HuH-7.5 (cell line): ENCODE data around the gene ADORA1.

Experiments used
- DNase-seq: peaks from one replicate; pipeline ENCODE4 v3.0.0; 2011; ENCODE audit warnings: low spot score

Gene ADORA1

GRCh38 chr1:203159844-203160243 is 32.3 kb downstream of the ADORA1 start:
- no peak for DNase-seq

DNA sequence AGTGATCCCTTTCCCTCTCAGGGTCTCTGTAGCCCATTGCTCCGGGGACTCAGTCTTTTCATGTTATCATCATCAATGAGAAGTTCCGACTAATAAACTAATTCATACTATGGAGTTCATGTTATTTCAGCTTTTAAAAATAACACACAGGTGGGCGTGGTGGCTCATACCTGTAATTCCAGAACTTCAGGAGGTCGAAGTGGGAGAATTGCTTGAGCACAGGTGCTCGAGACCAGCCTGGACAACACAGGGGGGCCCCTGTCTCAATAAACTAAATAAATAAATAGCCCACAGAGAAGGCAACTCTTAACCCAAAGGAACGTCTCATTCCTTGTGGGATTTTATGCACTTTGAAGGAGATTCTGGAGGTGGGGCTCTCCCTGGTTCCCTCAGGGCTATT is 33.6 kb downstream of the ADORA1 start:
- no peak for DNase-seq

GRCh38 chr1:203161703-203162102 is 34.2 kb downstream of the ADORA1 start:
- DNase-seq: no peak

DNA sequence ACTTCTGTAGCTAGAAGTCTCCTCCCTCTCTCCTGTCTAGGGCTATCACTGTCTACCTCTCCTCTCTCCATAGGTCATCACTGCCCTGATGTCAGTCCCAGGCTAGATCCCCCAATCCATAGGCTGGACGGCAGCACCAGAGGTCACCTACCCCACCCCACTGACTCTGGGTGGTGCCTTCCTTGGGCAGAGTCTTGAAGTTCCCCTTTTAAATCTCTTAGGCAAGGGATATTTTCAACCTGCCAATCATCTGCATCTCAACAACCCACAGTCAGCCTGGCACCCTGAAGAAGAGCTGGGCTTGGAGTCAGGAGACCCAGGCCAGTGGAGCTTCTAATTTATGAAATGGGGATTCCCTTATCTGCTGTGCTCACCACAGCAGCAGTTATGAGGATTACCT is 34.9 kb downstream of the ADORA1 start:
- no peak for DNase-seq

DNA sequence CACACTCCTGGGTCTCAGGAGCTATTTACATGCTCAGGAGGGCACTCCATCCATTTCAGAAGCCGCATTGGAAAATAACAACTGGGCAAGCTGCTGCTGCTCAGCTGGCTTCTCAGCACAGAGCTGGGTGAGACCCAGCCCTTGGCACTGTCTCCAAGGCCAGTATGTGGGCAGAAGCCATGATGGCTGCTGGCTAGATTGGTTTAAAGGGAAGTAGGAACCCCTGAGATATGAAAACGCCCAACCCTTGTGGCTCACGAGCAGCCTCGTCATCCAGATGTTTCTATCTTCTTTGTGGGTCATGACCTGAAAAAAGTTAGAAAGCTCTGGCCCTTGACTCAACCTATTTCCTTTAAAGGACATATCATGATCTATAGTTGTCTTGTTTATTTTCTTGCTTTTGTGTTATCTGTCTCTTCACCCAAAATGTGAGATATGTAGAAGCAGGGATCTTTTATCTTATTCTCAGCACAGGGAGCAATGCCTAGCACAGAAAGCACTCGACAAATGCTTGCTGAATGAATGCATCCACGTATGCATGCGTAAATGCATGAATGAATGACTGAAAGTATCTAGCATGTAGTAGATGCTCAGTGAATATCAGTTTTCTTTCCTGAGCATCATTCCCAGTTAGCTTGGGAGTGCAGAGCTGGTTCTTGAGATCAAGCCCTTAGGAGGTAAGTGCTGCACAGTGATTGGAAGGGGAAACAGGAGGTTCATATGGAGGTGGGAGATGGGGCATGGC is 36.5 kb downstream of the ADORA1 start:
- no peak for DNase-seq

DNA sequence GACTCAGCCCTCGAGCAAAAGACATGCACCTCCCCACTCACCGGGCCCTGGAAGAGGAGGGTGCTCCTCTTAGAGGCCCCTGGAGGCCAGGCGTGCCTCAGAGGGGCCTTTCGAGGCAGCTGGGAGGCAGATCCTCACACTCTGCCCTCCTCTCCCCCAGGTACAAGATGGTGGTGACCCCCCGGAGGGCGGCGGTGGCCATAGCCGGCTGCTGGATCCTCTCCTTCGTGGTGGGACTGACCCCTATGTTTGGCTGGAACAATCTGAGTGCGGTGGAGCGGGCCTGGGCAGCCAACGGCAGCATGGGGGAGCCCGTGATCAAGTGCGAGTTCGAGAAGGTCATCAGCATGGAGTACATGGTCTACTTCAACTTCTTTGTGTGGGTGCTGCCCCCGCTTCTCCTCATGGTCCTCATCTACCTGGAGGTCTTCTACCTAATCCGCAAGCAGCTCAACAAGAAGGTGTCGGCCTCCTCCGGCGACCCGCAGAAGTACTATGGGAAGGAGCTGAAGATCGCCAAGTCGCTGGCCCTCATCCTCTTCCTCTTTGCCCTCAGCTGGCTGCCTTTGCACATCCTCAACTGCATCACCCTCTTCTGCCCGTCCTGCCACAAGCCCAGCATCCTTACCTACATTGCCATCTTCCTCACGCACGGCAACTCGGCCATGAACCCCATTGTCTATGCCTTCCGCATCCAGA is 37.7 kb downstream of the ADORA1 start:
- DNase-seq: no peak

GRCh38 chr1:203165800-203166161 is 38.3 kb downstream of the ADORA1 start:
- no peak for DNase-seq

- peak; percentile 75 for DNase-seq
Measured at GRCh38 chr1:203166192-203166940, 38.8 kb downstream of the ADORA1 start.

GRCh38 chr1:203167026-203167912 is 39.7 kb downstream of the ADORA1 start:
- no peak for DNase-seq

DNA sequence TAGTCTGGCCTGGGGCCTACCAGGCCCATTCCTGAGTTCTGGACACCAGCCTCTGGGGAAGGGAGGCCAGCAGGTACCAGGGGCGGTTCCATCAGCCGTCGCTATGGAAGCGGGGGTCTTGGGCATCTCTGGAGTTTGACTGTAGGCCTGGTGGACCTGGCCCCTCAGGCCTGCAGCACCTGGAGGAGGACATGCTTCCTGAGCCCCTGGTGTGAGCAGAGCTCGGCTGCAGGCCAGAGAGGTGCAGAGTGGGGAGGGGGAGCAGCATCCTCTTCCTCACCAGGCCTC is 40.3 kb downstream of the ADORA1 start:
- DNase-seq: no peak

DNA sequence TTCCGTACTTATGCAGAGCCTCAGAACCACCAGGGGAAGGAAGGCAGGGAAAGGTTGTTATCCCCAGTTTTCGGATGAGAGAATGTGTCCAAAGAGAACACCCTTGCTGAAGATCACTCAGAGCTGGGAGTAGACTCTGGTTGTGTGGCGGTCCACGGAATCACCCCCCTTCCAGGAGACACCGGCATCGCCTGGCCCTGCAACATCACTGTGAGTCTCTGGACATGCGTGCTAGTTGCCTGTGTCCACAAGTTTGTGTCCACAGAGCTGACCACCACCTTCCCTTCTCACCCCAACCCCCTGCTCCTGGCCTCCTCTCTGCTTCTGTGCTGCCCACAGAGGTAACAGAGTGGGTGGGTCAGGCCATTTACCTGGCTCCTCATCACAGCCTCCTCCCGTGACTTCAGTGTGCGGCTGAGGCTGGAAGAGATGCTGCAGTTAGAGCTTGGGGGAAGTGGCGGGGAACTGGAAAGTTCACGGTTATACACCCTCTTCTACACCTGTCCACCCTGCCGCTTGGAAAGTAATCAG is 40.8 kb downstream of the ADORA1 start:
- no peak for DNase-seq

DNA sequence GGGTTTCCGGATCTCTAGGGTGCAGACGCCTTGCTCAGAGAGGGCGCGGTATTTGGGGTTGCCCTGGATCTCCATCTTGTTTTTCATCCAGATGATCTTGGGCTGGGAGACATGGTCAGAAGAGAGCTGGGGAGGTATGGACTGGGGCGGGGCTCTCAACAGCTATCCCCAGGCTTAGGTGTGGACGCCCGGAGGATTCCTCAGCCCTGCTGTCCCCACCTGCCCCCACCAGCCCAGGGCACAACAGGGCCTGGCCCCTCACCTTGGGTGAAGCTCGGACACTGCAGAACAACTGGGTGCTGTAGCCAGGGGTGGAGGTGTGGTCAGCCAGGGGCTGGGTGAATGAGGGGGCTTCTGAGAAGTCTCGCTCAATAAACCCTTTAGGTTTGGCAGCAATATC is 41.5 kb downstream of the ADORA1 start:
- no peak for DNase-seq

GRCh38 chr1:203169770-203170520 is 42.4 kb downstream of the ADORA1 start:
- DNase-seq: no peak

GRCh38 chr1:203170625-203171330 is 43.3 kb downstream of the ADORA1 start:
- no peak for DNase-seq

GRCh38 chr1:203171341-203172183 is 44.0 kb downstream of the ADORA1 start:
- no peak for DNase-seq

- DNase-seq: peak; percentile 84
Measured at GRCh38 chr1:203172184-203173010, 44.9 kb downstream of the ADORA1 start.

DNA sequence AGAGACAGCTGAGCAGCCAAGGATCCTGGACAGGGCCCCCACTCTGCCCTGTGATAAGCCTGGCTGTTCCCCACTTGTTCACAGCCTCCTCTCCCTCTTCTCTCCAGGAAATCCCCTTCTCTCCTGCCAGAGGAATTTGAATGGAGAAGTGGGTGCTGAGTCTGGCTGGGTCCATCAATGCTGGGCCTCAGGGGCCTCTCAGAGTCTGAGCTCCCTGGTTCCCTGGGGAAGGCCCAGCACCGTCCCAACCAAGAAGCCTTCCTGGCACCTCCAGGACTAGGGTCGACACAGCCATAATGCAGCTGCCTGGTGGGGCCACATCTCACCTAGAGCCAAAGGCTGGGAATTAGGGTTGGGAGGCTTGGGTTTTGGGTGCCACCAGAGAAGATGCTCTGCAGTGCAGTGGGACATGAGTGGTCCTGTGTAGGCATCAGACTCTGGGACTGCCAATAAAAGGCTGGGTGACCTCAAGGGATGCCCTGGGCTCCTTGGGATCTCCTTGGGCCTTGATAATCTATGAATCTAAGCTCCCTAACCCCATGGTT is 45.6 kb downstream of the ADORA1 start:
- DNase-seq: no peak

DNA sequence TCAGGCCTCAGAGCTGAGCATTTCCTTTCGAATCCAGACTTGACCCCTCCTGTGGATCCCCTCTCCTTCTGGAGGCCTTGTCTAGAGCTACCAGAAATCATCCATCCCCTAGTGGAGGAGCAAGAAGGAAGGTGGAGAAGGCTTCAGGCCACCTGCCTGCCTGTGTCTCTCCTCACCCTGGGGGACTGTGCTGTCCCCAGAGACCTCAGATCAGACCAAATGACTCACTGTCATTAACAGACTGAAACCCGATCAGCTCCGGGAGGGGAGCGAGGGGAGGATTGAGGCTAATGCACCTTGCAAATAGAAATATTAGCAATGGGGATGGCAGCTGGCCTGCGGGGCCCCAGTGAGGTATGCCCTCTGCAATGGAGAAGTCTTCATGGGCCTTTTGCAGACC is 46.0 kb downstream of the ADORA1 start:
- no peak for DNase-seq
